HG03097 (cell line): ENCODE measurements around the gene OGT.
A peak's percentile ranks its signal among the peaks of the same experiment; 100 is the strongest.

Source experiments
- ATAC-seq: cut with Tn5 transposase; IDR thresholded peaks from one replicate; pipeline ENCODE4 v1.9.1; 2021; ENCODE audit not compliant: unreplicated experiment, low FRiP score

Gene OGT

DNA sequence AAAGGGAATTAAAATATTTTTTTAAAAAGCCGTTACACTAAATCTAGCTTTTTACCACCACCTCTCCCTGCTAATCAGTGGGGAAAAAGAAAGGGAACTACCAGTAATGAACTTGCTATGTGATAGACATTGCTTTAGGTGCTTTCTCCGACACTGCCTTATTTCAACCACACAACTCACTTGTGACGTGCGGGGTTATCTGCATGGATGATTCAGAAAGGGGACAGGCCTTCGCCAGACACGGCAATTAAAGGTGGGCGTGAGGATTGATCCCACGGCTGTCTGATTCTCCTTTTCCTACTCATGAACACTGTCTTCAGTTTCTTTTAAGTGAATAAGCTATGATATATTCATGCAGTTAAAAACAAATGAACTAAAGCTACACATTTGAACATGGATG, 86.3 kb downstream of the OGT start:
- no peak for ATAC-seq

DNA sequence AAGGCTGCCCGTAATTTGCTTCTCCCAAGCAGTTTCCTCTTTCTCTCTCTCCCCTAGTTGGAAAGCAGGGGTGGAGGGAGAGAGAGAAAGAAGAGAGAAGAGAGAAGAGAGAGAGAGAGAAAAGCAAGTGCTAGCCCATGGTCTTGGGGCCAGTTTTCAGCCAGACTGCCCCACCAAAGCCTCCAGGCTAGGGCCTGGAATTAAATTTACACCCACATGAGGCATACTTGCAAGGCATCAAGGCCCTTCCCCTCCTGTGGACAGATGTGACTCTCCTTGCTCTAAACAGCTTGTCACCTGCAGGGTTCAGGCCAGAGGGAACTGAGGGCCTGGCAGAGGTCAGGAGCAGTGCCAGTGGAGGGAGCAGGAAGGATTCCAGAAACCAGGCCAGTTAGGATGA, 87.1 kb downstream of the OGT start:
- ATAC-seq: no peak

- ATAC-seq: no peak
Observed at GRCh38 chrX:71621603-71622002, 88.7 kb downstream of the OGT start.

- no peak for ATAC-seq
Observed at GRCh38 chrX:71622032-71622575, 89.2 kb downstream of the OGT start.

GRCh38 chrX:71622576-71623450, 89.9 kb downstream of the OGT start:
- ATAC-seq: peak; percentile 43

DNA sequence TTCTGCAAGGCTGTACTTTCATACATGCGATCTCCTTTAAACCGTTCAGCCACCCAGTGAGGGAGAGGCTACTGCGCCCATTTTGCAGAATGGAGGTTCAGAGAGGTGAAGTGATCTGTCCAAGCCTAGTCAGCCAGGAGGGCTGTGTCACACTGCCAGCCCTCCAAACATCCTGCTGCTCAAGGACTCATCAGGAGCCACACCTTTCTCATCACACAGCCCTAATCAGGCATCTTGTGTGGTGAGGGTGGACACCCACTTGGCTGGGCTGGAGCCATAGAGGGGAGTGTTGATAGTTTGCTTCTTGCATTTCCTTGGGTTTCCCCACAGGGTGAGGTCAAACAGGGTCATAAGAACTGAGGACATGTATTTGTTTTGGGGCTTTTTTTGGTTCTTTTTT, 90.8 kb downstream of the OGT start:
- ATAC-seq: no peak

GRCh38 chrX:71625471-71625870, 92.6 kb downstream of the OGT start:
- no peak for ATAC-seq
